Measurements from ENCODE around the gene FAM114A2. TPM values are rescaled to one million over a fixed set of nuclear protein-coding genes. Genes with fewer than 3 reads are reported as not detected.

Gene FAM114A2
- total RNA-seq, 1 experiment from 2014 or later = 12.9 TPM

- POLR2A ChIA-PET (ENCODE audit: unreplicated experiment) = no interaction called here
- no TSS peak for BruUV-seq (replicated peaks)
Measured at GRCh38 chr5:154076240-154076922, 37.7 kb upstream of the FAM114A2 start.

GRCh38 chr5:154072414-154073171 is 33.9 kb upstream of the FAM114A2 start:
- peak; percentile 97 for ATAC-seq
- no peaks in the 10 kb centered on the region for H4K20me1 ChIP-seq (ENCODE audit: low read length)
- H3K4me1 ChIP-seq (ENCODE audit: insufficient read depth, low read length) = peaks cover 3% of the 10 kb centered on the region
- H3K9me2 ChIP-seq (replicated peaks; ENCODE audit: low read length) = no peaks in the 10 kb centered on the region
- no peaks in the 10 kb centered on the region for H3K79me2 ChIP-seq (ENCODE audit: low read length)
- no peaks in the 10 kb centered on the region for H3F3A ChIP-seq (ENCODE audit: low read length, unreplicated experiment)
- no TSS peak for BruUV-seq (replicated peaks)
- no peak overlapping the region for H3K9ac ChIP-seq (ENCODE audit: low read length)
- no peaks in the 10 kb centered on the region for H3K36me3 ChIP-seq (ENCODE audit: low read depth, low read length)
- peak overlapping the region; percentile 75 for H2AFZ ChIP-seq (ENCODE audit: low read length)
- intact Hi-C loops (cut with micrococcal nuclease) = loop anchor here (1.0 to 10.0 kb wide), 4 partner anchors 108 to 388 kb away; no protein-coding TSS in a partner anchor
- TF ChIP-seq EZH2phosphoT487 (IDR thresholded peaks at IDR 0.05; ENCODE audit: borderline replicate concordance, low read length) = no peak
- TF ChIP-seq, protein P1, sequence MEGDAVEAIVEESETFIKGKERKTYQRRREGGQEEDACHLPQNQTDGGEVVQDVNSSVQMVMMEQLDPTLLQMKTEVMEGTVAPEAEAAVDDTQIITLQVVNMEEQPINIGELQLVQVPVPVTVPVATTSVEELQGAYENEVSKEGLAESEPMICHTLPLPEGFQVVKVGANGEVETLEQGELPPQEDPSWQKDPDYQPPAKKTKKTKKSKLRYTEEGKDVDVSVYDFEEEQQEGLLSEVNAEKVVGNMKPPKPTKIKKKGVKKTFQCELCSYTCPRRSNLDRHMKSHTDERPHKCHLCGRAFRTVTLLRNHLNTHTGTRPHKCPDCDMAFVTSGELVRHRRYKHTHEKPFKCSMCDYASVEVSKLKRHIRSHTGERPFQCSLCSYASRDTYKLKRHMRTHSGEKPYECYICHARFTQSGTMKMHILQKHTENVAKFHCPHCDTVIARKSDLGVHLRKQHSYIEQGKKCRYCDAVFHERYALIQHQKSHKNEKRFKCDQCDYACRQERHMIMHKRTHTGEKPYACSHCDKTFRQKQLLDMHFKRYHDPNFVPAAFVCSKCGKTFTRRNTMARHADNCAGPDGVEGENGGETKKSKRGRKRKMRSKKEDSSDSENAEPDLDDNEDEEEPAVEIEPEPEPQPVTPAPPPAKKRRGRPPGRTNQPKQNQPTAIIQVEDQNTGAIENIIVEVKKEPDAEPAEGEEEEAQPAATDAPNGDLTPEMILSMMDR (conservative IDR thresholded peaks at IDR 0.05; ENCODE audit: low read depth, low read length) = peak; percentile 90
- peak overlapping the region; percentile 56 for H3K4me3 ChIP-seq (ENCODE audit: low read length)
- ChIA-PET CTCF (interaction anchor here (0.5 to 1.5 kb wide), 7 partner anchors 50 to 348 kb away, joined by 3 to 13 read pairs (median 7); no protein-coding TSS in a partner anchor), POLR2A (ENCODE audit: unreplicated experiment) (interaction anchor here (0.6 kb wide), 1 partner anchor 149 kb away, joined by 3 read pairs; no protein-coding TSS in a partner anchor)
- H3K9me3 ChIP-seq (ENCODE audit: low read length) = no peaks in the 10 kb centered on the region
- no peak overlapping the region for H3K27ac ChIP-seq (ENCODE audit: low read length)
- H3K27me3 ChIP-seq (ENCODE audit: low read length) = no peaks in the 10 kb centered on the region
- H3K4me2 ChIP-seq (ENCODE audit: low read length) = peak overlapping the region; percentile 78
- DNase-seq = peak; percentile 80

More at GRCh38 chr5:154076240-154076922, 37.7 kb upstream of the FAM114A2 start:
- TF ChIP-seq, protein P1 (conservative IDR thresholded peaks at IDR 0.05; ENCODE audit: low read depth, low read length) = no peak
- TF ChIP-seq EZH2phosphoT487 (IDR thresholded peaks at IDR 0.05; ENCODE audit: borderline replicate concordance, low read length) (no peak), EZH2 (IDR thresholded peaks at IDR 0.05; ENCODE audit: low read length, unreplicated experiment) (no peak)
- no peaks in the 10 kb centered on the region for H3K9me2 ChIP-seq (replicated peaks; ENCODE audit: low read length)
- H2AFZ ChIP-seq (ENCODE audit: low read length) = no peak overlapping the region
- no peaks in the 10 kb centered on the region for H3F3A ChIP-seq (ENCODE audit: low read length, unreplicated experiment)
- no peak overlapping the region for H3K4me3 ChIP-seq (ENCODE audit: low read length)
- no peak overlapping the region for H3K9ac ChIP-seq (ENCODE audit: low read length)
- no peaks in the 10 kb centered on the region for H3K27me3 ChIP-seq (ENCODE audit: low read length)
- H3K4me1 ChIP-seq (ENCODE audit: insufficient read depth, low read length) = peaks cover 16% of the 10 kb centered on the region
- H3K79me2 ChIP-seq (ENCODE audit: low read length) = no peaks in the 10 kb centered on the region
- intact Hi-C loops (cut with micrococcal nuclease) = loop anchor here (10.0 kb wide), 1 partner anchor 208 kb away; no protein-coding TSS in a partner anchor
- H3K4me2 ChIP-seq (ENCODE audit: low read length) = no peak overlapping the region
- H3K36me3 ChIP-seq (ENCODE audit: low read depth, low read length) = no peaks in the 10 kb centered on the region
- no peak for ATAC-seq
- no peaks in the 10 kb centered on the region for H3K9me3 ChIP-seq (ENCODE audit: low read length)
- CTCF ChIA-PET = no interaction called here
- no peak for DNase-seq
- no peaks in the 10 kb centered on the region for H4K20me1 ChIP-seq (ENCODE audit: low read length)
- no peak overlapping the region for H3K27ac ChIP-seq (ENCODE audit: low read length)

Data from PC-3 (cell line).